GM23338 (cell line): ENCODE measurements around the gene RNASET2.

Experiments
- CREB1 ChIP-seq: fragments of 250-450 bp; sonication (Bioruptor Pico); IDR thresholded peaks from 2 replicates; pipeline ENCODE4 v1.5.0; 2020; ENCODE audit warnings: low read depth, mild to moderate bottlenecking, moderate library complexity
- CTCF ChIP-seq, 2 experiments: fragments of 200-600 bp in 1 of 2; sonication (generic) in 1 of 2; conservative IDR thresholded peaks; 2 replicates each; pipeline versions ENCODE4 v1.5.1 to v1.6.1; 2016 to 2017; ENCODE audit warnings: antibody characterized with exemption in 2 of 2, low read depth in 2 of 2, mild to moderate bottlenecking in 2 of 2, moderate library complexity in 1 of 2
- ETS1 ChIP-seq: IDR thresholded peaks from 2 replicates; pipeline ENCODE4 v1.6.1; 2016; ENCODE audit warnings: antibody characterized with exemption
- EZH2 ChIP-seq: fragments of 200-600 bp; sonication (generic); IDR thresholded peaks from one replicate; pipeline ENCODE4 v1.8.0; 2017; ENCODE audit warnings: antibody characterized with exemption, mild to moderate bottlenecking, low read depth; ENCODE audit not compliant: unreplicated experiment
- EZH2phosphoT487 ChIP-seq: fragments of 200-600 bp; sonication (generic); IDR thresholded peaks from one replicate; pipeline ENCODE4 v1.8.1; 2018; ENCODE audit warnings: antibody characterized with exemption; ENCODE audit not compliant: unreplicated experiment
- POLR2AphosphoS5 ChIP-seq: IDR thresholded peaks from 2 replicates; pipeline ENCODE4 v1.6.1; 2016; ENCODE audit warnings: antibody characterized with exemption, low read depth
- REST ChIP-seq: IDR thresholded peaks from one replicate; pipeline ENCODE4 v1.6.1; 2018; ENCODE audit warnings: antibody characterized with exemption; ENCODE audit not compliant: unreplicated experiment
- ZNF114 ChIP-seq: fragments of 250-450 bp; sonication (Bioruptor Pico); IDR thresholded peaks from 2 replicates; pipeline ENCODE4 v1.5.0; 2020; ENCODE audit warnings: mild to moderate bottlenecking, moderate library complexity
- ZNF331 ChIP-seq: fragments of 250-450 bp; sonication (Bioruptor Pico); IDR thresholded peaks from 2 replicates; pipeline ENCODE4 v1.5.0; 2020; ENCODE audit warnings: low read depth, mild to moderate bottlenecking, moderate library complexity
- ZNF462 ChIP-seq: fragments of 250-450 bp; sonication (Bioruptor Pico); IDR thresholded peaks from 2 replicates; pipeline ENCODE4 v1.5.0; 2020; ENCODE audit warnings: mild to moderate bottlenecking, moderate library complexity

GRCh38 chr6:166908811-166909210 is 47.5 kb downstream of the RNASET2 start:
- no peak for TF ChIP-seq CTCF (conservative IDR thresholded peaks at IDR 0.05; ENCODE audit: low read depth in 2 of 2)
- no peak for TF ChIP-seq EZH2phosphoT487
- no peak for TF ChIP-seq EZH2
- TF ChIP-seq POLR2AphosphoS5: no peak
- no peak for TF ChIP-seq REST
- TF ChIP-seq ZNF331 (CRISPR knock-in tag): no peak
- TF ChIP-seq ZNF114: no peak
- TF ChIP-seq ETS1: no peak
- no peak for TF ChIP-seq ZNF462 (CRISPR knock-in tag)
- TF ChIP-seq CREB1: no peak
